8988T (cell line): ENCODE results near the gene SLC6A12.

Experiments used
- DNase-seq: peaks from one replicate; pipeline ENCODE4 v3.0.0; 2011

SLC6A12 gene

DNA sequence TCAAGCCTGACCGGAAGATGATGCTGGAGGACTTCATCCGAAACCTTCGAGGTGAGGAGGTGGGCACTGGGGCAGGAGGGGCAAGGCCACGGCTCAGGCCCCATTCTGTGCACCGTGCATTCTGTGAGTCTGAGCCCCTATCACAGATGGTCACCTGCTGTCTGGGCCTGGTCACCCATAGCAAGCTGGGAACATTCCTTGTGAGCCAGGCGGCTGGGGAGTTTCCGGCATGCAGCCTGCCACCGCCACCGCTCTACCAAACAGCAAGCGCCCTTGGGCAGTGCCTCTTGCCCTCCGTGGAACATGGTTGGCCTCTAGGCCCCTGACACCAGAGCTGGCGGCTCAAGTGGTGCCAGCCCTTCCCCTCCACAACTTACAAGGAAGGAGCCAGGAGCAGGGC is 56.3 kb downstream of the SLC6A12 start:
- no peak for DNase-seq

DNA sequence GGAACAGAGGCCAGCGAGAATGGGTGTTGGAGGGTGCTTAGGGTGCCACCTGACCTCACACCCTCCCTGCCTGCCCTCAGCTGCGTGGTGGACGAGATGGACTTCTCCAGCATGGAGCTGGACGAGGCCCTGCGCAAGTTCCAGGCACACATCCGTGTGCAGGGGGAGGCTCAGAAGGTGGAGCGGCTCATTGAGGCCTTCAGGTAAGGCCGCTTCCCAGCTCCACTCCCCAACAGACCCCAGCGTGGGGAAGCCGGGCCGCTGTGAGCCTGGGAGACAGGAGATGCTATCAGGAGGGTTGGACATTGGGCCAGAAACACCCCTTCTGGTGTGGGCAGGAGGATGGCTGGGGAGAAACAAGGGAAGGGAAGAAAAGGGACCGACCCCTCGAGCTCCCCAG is 57.0 kb downstream of the SLC6A12 start:
- no peak for DNase-seq

DNA sequence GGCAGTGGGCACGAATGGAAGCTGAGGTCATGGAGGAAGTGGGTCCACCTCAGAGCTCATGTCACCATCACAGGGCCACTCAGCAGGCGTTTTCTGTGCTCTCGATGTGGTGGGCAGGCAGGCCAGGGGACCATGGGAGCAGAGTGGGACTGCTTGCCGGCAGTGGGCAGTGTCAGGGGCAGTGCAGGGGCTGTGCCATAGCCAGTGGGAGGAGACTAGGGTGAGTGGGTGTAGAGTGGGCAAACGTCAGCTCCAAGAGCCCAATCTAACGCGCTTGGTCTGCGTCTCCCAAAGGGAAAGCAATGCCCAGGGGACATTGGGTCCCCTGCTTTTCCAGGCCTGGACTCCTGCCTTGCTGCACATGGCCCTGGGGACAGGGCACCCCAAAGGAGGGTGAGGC is 58.3 kb downstream of the SLC6A12 start:
- no peak for DNase-seq

DNA sequence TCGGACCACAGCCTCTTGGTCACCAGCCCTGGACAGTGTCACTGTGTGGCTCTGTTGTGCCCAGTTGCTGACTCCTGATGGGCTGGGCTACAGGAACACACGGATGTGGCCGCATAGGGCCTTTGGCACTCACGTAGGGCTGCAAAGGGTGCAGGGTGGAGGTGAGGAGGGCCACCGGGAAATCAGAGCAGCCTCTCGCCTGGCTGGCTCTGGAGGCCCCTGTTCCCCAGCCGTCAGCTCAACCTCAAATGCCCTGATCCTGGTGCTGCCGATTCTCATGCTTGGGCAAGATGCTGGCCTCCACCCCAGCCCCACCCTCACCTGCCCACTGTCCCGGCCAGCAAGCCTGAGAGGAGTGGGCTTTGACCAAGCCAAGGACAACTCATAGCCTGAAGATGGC is 59.0 kb downstream of the SLC6A12 start:
- no peak for DNase-seq

DNA sequence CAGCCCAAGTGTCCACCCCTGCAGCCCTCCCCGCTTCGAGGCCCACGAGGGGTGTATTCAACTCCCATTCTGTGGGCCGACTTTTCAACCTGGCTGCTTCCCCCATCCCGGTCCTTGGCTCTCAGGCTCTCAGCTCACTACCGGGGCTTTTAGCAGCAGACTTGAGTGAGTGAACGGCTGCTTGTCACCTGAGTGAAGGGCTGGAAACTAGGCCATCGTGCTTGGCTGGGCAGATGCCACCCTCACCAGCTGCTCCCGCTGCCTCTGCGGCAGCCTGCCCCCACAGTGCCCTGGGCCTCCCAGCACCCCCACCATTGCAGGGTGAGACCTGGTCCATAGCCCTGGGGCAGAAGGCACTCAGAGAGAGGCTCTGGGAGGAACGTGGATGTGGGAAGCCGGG is 59.9 kb downstream of the SLC6A12 start:
- no peak for DNase-seq

DNA sequence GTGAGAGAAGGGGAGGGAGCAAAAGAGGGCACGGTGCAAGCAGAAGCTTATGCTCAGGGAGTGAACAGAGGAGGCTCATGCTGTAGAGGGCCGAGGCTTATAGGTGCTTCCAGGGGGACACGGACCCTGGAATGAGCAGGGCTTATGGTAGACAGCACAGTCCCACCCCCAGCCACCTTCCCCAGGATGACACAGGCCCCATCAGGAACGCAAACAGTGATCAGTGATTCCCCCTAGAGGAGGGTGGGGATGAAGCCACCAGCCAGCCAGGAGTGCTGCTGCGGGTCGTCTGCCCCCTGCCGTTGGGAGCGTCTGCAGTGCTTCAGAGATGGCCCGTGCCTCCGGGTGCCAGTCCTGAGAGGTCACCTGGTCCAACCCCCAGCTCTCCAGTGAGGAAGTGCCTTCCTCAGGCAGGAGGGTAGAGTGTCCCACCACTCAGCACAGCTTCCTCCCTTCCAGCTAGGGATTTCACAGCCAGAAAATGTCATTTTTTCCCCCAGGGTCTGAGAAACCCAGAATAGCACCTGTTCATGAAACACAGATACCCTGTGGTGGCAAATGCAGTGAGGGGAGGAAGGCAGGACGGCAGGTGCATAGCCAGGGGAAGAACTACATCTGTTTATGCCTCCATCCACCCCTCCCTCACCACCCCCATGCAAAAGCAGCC is 60.7 kb downstream of the SLC6A12 start:
- DNase-seq: peak; percentile 88

DNA sequence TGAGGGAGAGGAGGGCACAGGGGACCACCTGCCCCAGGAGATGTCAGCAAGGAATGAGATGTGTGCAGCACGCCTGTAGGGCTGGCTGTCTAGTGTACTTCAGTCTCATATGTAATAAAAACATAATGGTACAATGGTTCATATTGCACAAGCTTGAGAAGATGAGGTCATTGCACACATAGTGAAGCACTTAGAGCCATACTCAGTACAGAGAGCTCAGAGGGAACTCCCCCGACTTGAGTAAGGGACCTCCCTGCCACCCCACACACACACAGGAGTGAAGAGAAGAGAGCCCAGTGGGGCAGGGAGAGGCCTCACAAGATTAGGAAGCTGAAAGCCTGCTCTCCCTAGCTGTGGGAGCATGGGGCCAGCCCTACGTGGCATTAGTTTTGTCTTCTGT is 61.5 kb downstream of the SLC6A12 start:
- no peak for DNase-seq

- no peak for DNase-seq
Observed at GRCh38 chr12:151579-151978, 62.4 kb downstream of the SLC6A12 start.

DNA sequence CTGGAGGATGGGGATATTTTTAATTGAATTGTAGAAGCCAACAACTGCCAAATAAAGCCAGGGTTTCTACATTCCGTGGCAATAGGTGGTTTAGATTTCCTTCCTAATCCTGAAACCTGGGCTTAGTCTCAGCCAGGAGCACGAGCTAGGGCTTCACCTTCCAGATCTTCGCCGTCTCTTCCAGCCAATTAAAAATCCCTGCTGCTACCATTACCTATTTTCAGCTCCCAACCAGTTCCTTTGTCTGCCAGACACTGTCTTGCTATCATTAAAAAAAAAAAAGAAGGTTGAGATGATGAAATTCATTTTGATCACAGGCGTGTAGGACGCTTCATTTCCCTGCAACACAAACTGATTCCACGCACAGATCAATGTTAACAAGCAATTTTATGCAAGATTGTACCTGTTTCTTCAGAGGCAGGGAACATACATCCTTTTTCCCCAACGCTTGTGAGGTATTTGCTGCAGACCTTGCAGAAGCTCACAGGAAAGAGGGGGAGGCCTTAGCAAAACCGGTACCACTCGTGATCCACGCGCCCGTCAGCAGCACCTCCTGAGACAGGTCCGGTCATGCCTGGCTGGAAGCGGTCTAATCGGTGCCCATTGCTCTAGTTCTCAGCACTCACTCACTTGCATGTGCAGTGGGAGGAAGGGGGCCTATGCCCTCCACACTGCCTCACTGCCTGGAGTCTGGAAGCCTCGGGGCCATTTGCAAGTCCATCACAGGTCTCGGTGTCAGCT is 65.1 kb downstream of the SLC6A12 start:
- DNase-seq: no peak

DNA sequence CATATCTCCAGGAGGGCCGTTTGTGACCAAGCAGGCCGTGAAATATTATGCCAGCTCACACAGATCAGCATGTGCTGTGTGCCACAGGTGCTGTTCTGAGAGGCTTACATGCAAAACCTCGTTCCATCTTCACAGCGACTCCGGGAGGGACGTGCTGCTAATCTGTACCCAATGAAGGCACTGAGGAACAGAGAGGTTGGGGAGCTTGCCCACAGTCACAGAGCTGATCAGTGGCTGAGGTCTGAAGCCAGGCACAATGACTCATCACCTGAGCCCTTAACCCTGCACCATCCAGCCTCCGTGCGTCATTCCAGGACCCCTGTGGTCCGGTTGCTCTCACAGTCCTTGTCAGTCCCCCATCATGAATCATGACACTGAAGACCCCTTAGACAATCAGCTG is 66.7 kb downstream of the SLC6A12 start:
- DNase-seq: no peak

DNA sequence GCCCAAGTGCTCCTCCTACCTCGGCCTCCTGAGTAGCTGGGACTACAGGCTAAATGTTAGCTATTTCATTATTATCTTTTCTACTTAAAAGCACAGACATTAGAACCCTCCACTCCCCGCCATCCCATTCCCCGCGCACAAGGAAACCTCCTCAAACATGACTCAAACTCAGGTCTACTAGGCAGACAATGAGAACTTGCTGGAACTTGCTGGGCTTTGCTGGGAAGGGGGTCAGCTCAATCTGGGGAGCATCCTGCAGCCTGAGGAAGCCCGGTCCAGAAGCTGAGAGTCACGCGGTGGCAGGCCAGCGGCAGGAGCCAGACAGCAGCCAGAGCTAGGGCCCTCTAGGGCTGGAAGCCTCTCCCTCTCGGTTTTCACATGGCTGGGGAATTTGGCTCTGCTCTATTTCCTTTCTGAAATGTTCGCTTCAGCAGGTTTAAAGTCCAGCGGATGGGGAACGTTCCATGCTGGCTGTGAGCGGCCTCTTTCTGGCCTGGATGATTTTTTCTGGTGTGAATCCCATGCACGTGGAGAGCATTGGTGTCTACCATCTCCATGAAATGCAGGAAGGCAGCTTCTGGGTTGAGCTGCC is 68.5 kb downstream of the SLC6A12 start:
- no peak for DNase-seq

DNA sequence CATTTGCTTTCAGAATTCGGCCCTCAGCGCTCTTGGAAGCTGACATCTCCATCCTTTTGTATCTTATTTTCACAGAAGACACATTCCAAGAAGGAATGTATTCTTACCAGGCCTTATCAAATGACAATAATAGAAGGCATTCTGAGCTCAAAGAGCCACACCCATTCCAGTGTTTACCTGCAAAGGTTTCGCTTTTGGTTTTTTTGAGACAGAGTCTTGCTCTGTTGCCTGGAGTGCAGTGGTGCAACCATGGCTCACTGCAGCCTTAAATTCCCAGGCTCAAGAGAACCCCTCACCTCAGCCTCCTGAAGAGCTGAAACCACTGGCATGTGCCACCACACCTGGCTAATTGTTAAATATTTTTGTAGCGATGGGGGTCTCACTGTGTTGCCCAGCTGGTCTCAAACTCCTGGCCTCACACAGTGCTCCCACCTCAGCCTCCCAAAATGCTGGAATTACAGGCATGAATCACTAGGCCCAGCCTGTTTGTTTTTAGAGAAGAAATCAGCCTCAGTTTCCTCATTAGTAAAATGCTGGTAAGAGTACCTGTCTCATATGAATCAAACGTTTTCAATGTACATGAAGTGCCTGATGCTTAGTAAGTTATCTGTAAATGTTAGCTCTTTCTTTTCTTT is 69.2 kb downstream of the SLC6A12 start:
- no peak for DNase-seq

DNA sequence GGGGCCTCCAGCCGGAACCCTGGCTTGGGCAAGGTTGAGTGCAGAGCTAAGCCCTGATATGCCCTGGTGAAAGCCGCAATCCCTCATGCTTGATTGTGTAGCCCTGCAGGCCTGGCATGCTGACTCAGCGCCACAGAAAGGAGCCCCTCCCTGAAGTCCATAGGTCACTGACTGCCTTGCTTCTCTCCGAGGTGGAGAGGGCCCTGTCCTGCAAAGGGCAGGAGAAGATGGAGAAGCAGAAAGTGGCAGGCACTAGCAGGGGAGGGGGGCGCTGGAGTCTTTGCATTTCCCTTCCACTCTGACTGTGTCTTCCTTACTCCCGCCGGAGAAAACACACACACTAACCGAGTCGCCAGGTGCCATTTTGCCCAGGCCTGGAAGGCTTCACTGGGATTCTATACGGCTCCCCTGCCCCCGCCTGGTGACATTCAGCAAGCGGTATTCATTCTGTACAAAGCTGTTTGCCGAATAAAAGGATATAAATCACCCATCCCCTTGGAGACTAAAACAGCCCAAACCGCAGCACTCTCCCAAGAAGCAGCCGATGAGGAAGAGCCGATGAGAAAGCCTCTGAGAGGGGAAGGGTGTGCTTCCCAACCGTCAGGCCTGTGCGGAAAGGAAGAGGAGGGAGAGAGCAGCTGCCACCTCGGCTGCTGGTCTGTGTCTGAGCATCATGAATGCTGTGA is 69.8 kb downstream of the SLC6A12 start:
- no peak for DNase-seq

DNA sequence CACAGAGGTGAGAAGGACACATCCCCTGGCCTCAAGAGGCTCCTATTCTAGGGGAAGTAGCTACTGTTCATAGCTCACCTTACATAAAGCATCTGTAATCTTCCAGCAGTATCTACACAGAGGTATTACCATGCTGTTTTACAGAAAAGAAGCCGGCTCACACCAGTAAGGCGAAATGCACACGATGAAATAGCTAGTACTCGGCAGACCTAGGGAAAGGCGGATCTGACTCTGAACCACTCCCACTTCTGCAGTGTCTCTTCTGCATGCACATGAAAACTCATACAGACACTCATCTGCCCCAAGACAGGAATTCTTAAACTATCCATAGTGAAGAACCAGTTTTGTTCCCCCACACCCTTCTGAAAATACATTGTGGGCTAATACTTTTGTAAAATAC is 73.8 kb downstream of the SLC6A12 start:
- no peak for DNase-seq
